GM23338 (cell line): ENCODE data around the gene ARHGEF3. TPM values are rescaled to one million over a fixed set of nuclear protein-coding genes. Genes with fewer than 3 reads are reported as not detected.

Experiments used
- ATAC-seq: fragments of 200-7000 bp; cut with Tn5 transposase; 3 replicates; pipeline ENCODE4 v1.9.1; 2020
- DNase-seq: peaks from one replicate; pipeline ENCODE4 v3.0.0-alpha.2; 2015; ENCODE audit warnings: low spot score
- H2AFZ ChIP-seq: fragments of 200-600 bp; sonication (generic); 2 replicates; pipeline ENCODE4 v1.8.0; 2016; ENCODE audit warnings: antibody characterized with exemption, mild to moderate bottlenecking, moderate library complexity
- H3F3A ChIP-seq: fragments of 200-600 bp; sonication (generic); replicated peaks from 2 replicates; pipeline ENCODE4 v1.8.0; 2017; ENCODE audit warnings: antibody characterized with exemption, mixed run types, low read depth
- H3K27ac ChIP-seq: fragments of 200-600 bp; sonication (generic); 2 replicates; pipeline ENCODE4 v1.6.1; 2016; ENCODE audit warnings: low read depth
- H3K27me3 ChIP-seq: fragments of 200-600 bp; sonication (generic); 2 replicates; pipeline ENCODE4 v1.8.0; 2016; ENCODE audit warnings: mild to moderate bottlenecking, mixed run types, moderate library complexity; ENCODE audit not compliant: insufficient read depth
- H3K36me3 ChIP-seq: fragments of 200-600 bp; sonication (generic); 2 replicates; pipeline ENCODE4 v1.8.0; 2016; ENCODE audit warnings: mild to moderate bottlenecking; ENCODE audit not compliant: insufficient read depth
- H3K4me1 ChIP-seq: fragments of 200-600 bp; sonication (generic); 2 replicates; pipeline ENCODE4 v1.8.0; 2016; ENCODE audit warnings: mild to moderate bottlenecking, moderate library complexity; ENCODE audit not compliant: insufficient read depth
- H3K4me2 ChIP-seq: fragments of 200-600 bp; sonication (generic); 2 replicates; pipeline ENCODE4 v1.7.1; 2017; ENCODE audit warnings: mixed run types
- H3K4me3 ChIP-seq: fragments of 200-600 bp; sonication (generic); 2 replicates; pipeline ENCODE4 v1.6.1; 2016; ENCODE audit warnings: mixed run types
- H3K79me2 ChIP-seq: fragments of 200-600 bp; sonication (generic); replicated peaks from 2 replicates; pipeline ENCODE4 v1.8.0; 2017; ENCODE audit warnings: mild to moderate bottlenecking; ENCODE audit not compliant: insufficient read depth
- H3K9me2 ChIP-seq: fragments of 200-600 bp; sonication (generic); 2 replicates; pipeline ENCODE4 v1.8.0; 2017; ENCODE audit not compliant: insufficient read depth
- H4K20me1 ChIP-seq: fragments of 200-600 bp; sonication (generic); replicated peaks from 2 replicates; pipeline ENCODE4 v1.8.0; 2017; ENCODE audit warnings: mild to moderate bottlenecking; ENCODE audit not compliant: insufficient read depth
- H3K27ac Mint-ChIP-seq: 2 replicates; pipeline ENCODE4 v1.8.0; 2020; ENCODE audit warnings: inconsistent platforms, mild to moderate bottlenecking, moderate library complexity, mixed read lengths
- H3K27me3 Mint-ChIP-seq: 3 replicates; pipeline ENCODE4 v1.8.0; 2022; ENCODE audit warnings: low read depth, mild to moderate bottlenecking, moderate library complexity, mixed read lengths, inconsistent platforms; ENCODE audit not compliant: insufficient read depth, poor library complexity
- H3K36me3 Mint-ChIP-seq: 3 replicates; pipeline ENCODE4 v1.8.0; 2021; ENCODE audit warnings: low read depth, mild to moderate bottlenecking, inconsistent platforms, moderate library complexity, mixed read lengths
- H3K4me1 Mint-ChIP-seq: 3 replicates; pipeline ENCODE4 v1.8.0; 2020; ENCODE audit warnings: mild to moderate bottlenecking, inconsistent platforms, mixed read lengths
- H3K4me3 Mint-ChIP-seq: 3 replicates; pipeline ENCODE4 v1.8.0; 2021; ENCODE audit warnings: moderate library complexity, mild to moderate bottlenecking, inconsistent platforms, mixed read lengths
- H3K9me3 Mint-ChIP-seq: 3 replicates; pipeline ENCODE4 v1.8.0; 2020; ENCODE audit warnings: moderate library complexity, mild to moderate bottlenecking, inconsistent platforms, mixed read lengths
- CREB1 ChIP-seq: fragments of 250-450 bp; sonication (Bioruptor Pico); IDR thresholded peaks from 2 replicates; pipeline ENCODE4 v1.5.0; 2020; ENCODE audit warnings: low read depth, mild to moderate bottlenecking, moderate library complexity
- EZH2 ChIP-seq: fragments of 200-600 bp; sonication (generic); IDR thresholded peaks from one replicate; pipeline ENCODE4 v1.8.0; 2017; ENCODE audit warnings: antibody characterized with exemption, mild to moderate bottlenecking, low read depth; ENCODE audit not compliant: unreplicated experiment
- EZH2phosphoT487 ChIP-seq: fragments of 200-600 bp; sonication (generic); IDR thresholded peaks from one replicate; pipeline ENCODE4 v1.8.1; 2018; ENCODE audit warnings: antibody characterized with exemption; ENCODE audit not compliant: unreplicated experiment
- NANOG ChIP-seq: IDR thresholded peaks from 2 replicates; pipeline ENCODE4 v1.6.1; 2016; ENCODE audit warnings: antibody characterized with exemption, borderline replicate concordance
- POLR2AphosphoS5 ChIP-seq: IDR thresholded peaks from 2 replicates; pipeline ENCODE4 v1.6.1; 2016; ENCODE audit warnings: antibody characterized with exemption, low read depth
- STAT1 ChIP-seq: IDR thresholded peaks from one replicate; pipeline ENCODE4 v1.6.1; 2016; ENCODE audit warnings: antibody characterized with exemption; ENCODE audit not compliant: unreplicated experiment
- polyA plus RNA-seq: library from polyadenylated mRNA; unstranded; fragments of >200 nt; fragmentation: Nextera tagmentation; extraction: Ambion mirVana; gene quantifications from 2 replicates; pipeline ENCODE4 v1.2.1, GENCODE V29; 2016
- total RNA-seq: library from RNA; depleted of rRNA; stranded (reverse); fragments of >200 nt; shearing (Covaris generic); gene quantifications from 2 replicates; pipeline ENCODE4 v1.2.3, GENCODE V29; 2014
- TF ChIP-seq, protein P1 (sequence below), 2 experiments: fragments of 200-600 bp in 1 of 2; sonication (generic) in 1 of 2; conservative IDR thresholded peaks; 2 replicates each; pipeline versions ENCODE4 v1.5.1 to v1.6.1; 2016 to 2017; ENCODE audit warnings: antibody characterized with exemption in 2 of 2, low read depth in 2 of 2, mild to moderate bottlenecking in 2 of 2, moderate library complexity in 1 of 2
- TF ChIP-seq, protein P2 (sequence below): fragments of 250-450 bp; sonication (Bioruptor Pico); IDR thresholded peaks from 2 replicates; pipeline ENCODE4 v1.5.0; 2020; ENCODE audit warnings: mild to moderate bottlenecking, moderate library complexity

Gene ARHGEF3
- total and polyA plus RNA-seq, 2 experiments from 2014 or later = 5.0 to 5.1 TPM

DNA sequence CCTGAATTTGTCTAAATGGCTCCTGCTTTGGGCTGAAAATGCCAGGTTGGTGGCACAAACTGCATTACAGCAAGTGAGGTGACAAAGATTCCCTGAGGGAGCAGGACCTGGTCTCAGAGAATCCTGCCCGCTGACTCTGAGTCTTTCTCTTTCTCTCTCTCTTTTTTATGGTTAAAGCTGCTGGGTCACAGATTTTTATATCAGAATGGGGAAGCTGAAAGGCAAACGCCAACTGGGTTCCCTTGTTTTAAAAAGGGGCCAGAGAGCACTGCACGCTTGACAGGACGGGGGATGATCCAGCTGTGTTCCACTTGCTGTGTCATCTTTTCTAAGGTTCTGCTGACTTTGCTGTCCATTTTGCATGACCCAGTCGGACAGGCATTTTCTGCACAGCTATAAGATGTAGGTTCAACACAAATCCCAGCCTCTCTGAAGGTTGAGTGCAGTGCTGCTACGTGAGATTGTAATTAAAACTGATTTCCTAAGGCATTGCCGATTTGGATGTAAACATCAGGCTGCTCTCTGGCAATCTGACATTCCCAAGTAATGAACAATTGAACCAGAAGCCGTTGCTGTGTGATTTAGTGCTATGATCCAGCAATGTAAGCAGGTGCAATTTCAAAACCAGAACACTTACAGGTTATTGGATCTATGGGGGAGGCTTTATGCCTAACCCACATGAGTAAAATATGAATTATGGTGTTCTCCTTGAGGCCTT is 25.8 kb downstream of the ARHGEF3 start:
- Histone ChIP-seq H3K4me2 (no peak overlapping the region), H3K4me3 (no peak overlapping the region), H3K36me3 (no peaks in the 10 kb centered on the region), H3K9me2 (no peaks in the 10 kb centered on the region), H3F3A (no peaks in the 10 kb centered on the region), H3K27ac (no peak overlapping the region), H4K20me1 (peaks cover 3% of the 10 kb centered on the region; the same call in 1 of the 2 replicates), H3K4me1 (no peaks in the 10 kb centered on the region), H3K79me2 (no peaks in the 10 kb centered on the region), H2AFZ (no peak overlapping the region), H3K27me3 (no peaks in the 10 kb centered on the region)
- no peak for ATAC-seq
- DNase-seq = no peak
- no peak overlapping the region for H3K27ac Mint-ChIP-seq
- peaks cover 3% of the 10 kb centered on the region; the same call in 1 of the 3 replicates for H3K4me1 Mint-ChIP-seq
- H3K36me3 Mint-ChIP-seq = no peaks in the 10 kb centered on the region
- H3K9me3 Mint-ChIP-seq = no peaks in the 10 kb centered on the region; the same call in 2 of the 3 replicates
- H3K27me3 Mint-ChIP-seq = no peaks in the 10 kb centered on the region
- H3K4me3 Mint-ChIP-seq = no peak overlapping the region
- TF ChIP-seq, protein P1, sequence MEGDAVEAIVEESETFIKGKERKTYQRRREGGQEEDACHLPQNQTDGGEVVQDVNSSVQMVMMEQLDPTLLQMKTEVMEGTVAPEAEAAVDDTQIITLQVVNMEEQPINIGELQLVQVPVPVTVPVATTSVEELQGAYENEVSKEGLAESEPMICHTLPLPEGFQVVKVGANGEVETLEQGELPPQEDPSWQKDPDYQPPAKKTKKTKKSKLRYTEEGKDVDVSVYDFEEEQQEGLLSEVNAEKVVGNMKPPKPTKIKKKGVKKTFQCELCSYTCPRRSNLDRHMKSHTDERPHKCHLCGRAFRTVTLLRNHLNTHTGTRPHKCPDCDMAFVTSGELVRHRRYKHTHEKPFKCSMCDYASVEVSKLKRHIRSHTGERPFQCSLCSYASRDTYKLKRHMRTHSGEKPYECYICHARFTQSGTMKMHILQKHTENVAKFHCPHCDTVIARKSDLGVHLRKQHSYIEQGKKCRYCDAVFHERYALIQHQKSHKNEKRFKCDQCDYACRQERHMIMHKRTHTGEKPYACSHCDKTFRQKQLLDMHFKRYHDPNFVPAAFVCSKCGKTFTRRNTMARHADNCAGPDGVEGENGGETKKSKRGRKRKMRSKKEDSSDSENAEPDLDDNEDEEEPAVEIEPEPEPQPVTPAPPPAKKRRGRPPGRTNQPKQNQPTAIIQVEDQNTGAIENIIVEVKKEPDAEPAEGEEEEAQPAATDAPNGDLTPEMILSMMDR (conservative IDR thresholded peaks at IDR 0.05; ENCODE audit: low read depth in 2 of 2) = no peak
- TF ChIP-seq, protein P2, sequence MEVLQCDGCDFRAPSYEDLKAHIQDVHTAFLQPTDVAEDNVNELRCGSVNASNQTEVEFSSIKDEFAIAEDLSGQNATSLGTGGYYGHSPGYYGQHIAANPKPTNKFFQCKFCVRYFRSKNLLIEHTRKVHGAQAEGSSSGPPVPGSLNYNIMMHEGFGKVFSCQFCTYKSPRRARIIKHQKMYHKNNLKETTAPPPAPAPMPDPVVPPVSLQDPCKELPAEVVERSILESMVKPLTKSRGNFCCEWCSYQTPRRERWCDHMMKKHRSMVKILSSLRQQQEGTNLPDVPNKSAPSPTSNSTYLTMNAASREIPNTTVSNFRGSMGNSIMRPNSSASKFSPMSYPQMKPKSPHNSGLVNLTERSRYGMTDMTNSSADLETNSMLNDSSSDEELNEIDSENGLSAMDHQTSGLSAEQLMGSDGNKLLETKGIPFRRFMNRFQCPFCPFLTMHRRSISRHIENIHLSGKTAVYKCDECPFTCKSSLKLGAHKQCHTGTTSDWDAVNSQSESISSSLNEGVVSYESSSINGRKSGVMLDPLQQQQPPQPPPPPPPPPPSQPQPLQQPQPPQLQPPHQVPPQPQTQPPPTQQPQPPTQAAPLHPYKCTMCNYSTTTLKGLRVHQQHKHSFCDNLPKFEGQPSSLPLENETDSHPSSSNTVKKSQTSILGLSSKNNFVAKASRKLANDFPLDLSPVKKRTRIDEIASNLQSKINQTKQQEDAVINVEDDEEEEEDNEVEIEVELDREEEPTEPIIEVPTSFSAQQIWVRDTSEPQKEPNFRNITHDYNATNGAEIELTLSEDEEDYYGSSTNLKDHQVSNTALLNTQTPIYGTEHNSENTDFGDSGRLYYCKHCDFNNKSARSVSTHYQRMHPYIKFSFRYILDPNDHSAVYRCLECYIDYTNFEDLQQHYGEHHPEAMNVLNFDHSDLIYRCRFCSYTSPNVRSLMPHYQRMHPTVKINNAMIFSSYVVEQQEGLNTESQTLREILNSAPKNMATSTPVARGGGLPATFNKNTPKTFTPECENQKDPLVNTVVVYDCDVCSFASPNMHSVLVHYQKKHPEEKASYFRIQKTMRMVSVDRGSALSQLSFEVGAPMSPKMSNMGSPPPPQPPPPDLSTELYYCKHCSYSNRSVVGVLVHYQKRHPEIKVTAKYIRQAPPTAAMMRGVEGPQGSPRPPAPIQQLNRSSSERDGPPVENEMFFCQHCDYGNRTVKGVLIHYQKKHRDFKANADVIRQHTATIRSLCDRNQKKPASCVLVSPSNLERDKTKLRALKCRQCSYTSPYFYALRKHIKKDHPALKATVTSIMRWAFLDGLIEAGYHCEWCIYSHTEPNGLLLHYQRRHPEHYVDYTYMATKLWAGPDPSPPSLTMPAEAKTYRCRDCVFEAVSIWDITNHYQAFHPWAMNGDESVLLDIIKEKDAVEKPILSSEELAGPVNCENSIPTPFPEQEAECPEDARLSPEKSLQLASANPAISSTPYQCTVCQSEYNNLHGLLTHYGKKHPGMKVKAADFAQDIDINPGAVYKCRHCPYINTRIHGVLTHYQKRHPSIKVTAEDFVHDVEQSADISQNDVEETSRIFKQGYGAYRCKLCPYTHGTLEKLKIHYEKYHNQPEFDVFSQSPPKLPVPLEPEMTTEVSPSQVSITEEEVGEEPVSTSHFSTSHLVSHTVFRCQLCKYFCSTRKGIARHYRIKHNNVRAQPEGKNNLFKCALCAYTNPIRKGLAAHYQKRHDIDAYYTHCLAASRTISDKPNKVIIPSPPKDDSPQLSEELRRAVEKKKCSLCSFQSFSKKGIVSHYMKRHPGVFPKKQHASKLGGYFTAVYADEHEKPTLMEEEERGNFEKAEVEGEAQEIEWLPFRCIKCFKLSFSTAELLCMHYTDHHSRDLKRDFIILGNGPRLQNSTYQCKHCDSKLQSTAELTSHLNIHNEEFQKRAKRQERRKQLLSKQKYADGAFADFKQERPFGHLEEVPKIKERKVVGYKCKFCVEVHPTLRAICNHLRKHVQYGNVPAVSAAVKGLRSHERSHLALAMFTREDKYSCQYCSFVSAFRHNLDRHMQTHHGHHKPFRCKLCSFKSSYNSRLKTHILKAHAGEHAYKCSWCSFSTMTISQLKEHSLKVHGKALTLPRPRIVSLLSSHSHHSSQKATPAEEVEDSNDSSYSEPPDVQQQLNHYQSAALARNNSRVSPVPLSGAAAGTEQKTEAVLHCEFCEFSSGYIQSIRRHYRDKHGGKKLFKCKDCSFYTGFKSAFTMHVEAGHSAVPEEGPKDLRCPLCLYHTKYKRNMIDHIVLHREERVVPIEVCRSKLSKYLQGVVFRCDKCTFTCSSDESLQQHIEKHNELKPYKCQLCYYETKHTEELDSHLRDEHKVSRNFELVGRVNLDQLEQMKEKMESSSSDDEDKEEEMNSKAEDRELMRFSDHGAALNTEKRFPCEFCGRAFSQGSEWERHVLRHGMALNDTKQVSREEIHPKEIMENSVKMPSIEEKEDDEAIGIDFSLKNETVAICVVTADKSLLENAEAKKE (CRISPR knock-in tag) = no peak
- no peak for TF ChIP-seq EZH2phosphoT487
- TF ChIP-seq STAT1 = no peak
- no peak for TF ChIP-seq NANOG
- TF ChIP-seq EZH2 = no peak
- no peak for TF ChIP-seq CREB1 (CRISPR knock-in tag)
- TF ChIP-seq POLR2AphosphoS5 = no peak
